ENCODE results near the gene CMSS1.
"Not testable (repeated sequence)": the region's sequence is repeated elsewhere in the genome, so short reads cannot be mapped to it uniquely, and the experiment has no call there.

Gene CMSS1

DNA sequence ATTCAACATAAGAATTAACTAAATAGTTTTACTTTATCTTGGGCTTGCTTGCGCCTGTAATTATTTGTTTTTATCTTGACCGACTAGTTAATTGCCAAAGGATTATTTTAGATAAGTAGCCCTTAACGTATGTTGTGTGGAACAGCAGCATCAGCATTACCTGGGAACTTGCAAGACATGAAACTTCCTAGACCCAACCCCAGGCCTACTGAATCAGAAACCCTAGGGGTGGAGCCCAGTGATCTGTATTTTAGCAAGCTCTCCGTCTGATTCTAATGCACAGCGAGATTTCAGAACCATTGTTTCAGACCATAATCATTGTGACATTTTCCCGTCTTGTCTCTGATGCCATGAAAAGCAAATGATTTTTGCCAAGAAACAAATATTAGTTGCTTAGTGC, 265.5 kb downstream of the CMSS1 start:
- no peak for DNase-seq (ENCODE audit: low spot score)

DNA sequence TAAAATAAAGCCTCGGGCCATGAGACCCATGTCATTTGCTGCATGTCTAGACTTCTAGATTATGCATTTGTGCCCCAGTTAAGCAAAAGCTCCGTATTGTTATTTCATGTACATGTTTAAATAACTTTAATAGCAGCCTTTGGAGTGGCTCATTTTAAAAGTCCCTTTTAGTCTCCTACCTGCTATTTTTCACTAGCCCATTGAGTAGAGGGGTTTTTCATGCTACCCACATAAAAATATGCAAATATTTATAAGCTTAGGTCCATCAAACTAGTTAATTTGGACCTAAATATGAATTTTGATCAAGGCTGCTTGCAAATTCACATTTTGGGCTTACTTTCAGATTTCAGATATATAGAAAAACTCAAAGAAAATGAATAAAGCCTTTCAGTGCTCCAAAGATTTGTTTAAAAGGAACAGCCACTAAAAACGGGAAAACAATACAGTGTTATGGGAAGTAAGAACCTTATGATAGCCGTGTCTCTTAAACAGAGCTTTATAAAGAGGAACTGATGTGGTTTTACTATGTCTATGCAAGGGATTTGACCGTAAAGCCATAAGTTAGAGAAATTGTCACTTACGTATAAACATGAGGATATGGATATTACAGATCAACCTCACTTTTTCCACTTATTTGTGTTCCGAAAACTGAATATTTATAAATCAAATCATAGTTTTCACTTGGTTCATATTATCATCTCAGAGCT, 266.6 kb downstream of the CMSS1 start:
- no peak for DNase-seq (ENCODE audit: low spot score)

DNA sequence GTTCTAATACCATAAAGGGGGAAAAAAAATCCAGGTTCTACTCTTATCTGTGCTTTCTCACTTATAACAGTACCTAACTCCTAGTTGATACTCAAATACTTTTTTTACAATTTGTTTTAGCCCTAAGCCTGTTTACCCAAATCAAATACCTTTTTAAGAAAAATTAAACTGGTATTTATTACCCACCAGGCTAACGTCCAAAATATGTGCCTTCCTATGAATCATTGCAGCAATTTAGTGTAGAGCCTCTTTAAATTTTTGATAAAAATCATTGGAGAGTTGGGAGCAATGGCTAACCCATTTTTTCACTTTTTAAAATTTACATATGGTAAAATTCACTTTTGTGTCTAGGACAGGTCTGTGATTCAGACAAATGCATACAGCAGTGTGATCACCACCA, 268.7 kb downstream of the CMSS1 start:
- DNase-seq (ENCODE audit: low spot score), result no peak

- DNase-seq (ENCODE audit: low spot score), result peak; percentile 4
These were observed 269.5 kb downstream of the CMSS1 start for GRCh38 chr3:100087198-100087597.

- no peak for DNase-seq (ENCODE audit: low spot score)
These were observed 271.2 kb downstream of the CMSS1 start for GRCh38 chr3:100088735-100089368.

DNA sequence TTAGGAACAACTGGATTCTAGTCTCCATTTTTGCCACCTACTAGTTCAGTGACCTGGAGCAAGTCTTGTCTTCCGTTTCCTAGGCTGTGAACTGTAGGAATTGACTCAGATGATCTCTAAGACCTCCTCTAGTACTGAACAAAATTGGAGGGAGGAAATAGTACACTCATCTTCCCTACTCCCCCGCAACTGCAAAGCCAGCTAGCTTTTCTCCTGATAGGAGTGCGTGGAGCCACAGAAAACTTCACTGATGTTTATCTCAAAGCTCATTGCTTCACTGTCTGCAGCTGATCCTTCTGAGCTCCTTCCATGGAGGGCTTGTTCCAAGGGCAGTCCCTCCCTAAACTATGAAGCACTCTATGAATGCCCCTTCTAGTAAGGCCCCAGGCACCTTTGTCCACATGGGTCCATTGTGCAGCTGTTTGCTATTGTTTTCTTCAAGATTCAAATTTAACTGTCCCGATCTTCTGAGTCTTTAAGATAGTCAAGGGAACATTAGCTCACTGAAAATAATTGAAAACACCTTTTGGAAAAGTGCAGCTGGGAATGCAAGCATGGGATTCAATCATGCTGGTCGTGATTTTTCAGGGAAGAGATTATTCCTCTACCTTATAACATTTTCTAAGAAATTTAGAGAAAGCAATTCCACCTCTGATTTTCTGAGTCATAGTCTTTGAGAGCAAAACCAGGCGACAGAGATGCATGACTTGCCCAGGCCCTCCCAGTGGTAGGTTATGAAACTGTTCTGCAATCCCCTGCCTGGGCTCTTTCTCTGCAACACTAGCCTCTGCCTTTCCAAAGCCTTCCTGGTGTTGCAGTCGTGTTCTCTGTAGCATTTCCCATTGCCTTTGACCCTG, 272.4 kb downstream of the CMSS1 start:
- DNase-seq (ENCODE audit: low spot score), result no peak

GRCh38 chr3:100090669-100091005, 273.0 kb downstream of the CMSS1 start:
- DNase-seq (ENCODE audit: low spot score), result no peak

GRCh38 chr3:100093831-100094230, 276.2 kb downstream of the CMSS1 start:
- no peak for DNase-seq (ENCODE audit: low spot score)

GRCh38 chr3:100096286-100096685, 278.6 kb downstream of the CMSS1 start:
- not testable (repeated sequence) for DNase-seq (ENCODE audit: low spot score)

DNA sequence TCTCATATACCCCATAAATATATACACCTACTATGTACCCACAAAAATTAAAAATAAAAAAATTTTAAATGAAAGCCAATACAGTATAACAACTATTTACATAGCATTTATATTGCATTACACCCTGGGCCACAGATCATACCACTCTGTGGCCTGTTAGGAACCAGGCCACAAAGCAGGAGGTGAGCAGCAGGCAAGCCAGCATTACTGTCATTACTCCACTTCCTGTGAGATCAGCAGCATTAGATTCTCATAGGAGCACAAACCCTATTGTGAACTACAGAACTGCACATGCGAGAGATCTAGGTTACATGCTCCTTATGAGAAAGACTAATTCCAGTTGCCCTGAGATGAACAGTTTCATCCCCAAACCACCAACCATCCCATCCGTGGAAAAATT, 279.2 kb downstream of the CMSS1 start:
- no peak for DNase-seq (ENCODE audit: low spot score)

- no peak for DNase-seq (ENCODE audit: low spot score)
These were observed 280.5 kb downstream of the CMSS1 start for GRCh38 chr3:100097919-100098783.

DNA sequence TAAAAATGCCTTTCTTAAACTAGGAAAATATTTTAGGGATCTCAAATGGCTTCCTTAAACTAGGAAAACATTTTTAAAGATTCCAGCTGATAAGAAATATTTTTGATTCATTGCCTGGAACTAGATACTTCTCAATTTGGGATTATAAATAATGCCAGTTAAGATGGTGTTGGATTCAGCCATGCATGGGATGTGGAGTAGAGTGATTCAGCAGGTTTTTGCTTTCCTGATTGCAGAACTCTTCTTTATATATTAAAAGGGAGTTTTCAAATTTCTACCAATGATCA, 281.1 kb downstream of the CMSS1 start:
- DNase-seq (ENCODE audit: low spot score), result no peak

GRCh38 chr3:100099621-100100020, 282.0 kb downstream of the CMSS1 start:
- no peak for DNase-seq (ENCODE audit: low spot score)

- DNase-seq (ENCODE audit: low spot score), result no peak
These were observed 282.8 kb downstream of the CMSS1 start for GRCh38 chr3:100100425-100100824.

- DNase-seq (ENCODE audit: low spot score), result no peak
These were observed 285.1 kb downstream of the CMSS1 start for GRCh38 chr3:100102757-100103156.

DNA sequence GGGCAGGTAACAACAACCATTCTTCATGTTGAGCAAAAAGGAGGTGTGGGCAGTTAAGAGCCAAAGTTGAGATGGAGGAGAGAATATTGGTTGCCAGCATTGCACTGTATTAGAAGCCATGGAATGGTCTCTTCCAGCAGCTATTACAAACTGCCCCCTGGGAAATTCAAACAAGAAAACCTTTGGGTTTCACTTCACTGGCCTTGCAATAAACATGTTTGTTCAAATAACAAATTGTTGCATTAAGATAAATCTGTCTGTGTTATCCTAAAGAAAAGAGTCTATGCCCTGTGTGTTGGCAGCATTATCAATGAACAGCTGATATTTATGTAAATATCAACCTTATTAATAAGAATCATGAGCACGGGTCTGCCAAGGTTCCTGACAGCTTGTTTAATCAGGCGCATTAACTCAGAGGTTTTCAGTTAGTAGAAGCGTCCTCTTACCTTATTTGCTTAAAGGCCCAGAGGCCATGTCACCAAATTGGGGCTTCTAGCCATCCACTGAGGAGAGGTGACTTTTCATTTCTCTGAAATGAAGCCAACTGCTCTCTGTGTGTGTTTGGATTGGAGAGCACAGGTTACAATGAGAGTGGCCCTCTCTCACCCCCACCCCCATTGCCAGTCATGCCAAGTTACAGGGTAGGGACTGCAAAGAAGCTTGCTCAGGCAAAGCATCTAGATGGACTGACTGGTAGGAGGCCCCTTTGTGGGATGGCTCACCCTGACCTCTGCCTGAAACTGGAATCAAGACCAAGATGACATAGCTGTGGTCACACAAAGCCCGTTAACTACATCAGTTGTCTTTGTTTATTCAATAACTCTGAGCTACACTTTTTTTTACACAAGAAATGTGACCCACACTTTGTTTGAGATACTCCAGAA, 286.1 kb downstream of the CMSS1 start:
- DNase-seq (ENCODE audit: low spot score), result peak; percentile 7

DNA sequence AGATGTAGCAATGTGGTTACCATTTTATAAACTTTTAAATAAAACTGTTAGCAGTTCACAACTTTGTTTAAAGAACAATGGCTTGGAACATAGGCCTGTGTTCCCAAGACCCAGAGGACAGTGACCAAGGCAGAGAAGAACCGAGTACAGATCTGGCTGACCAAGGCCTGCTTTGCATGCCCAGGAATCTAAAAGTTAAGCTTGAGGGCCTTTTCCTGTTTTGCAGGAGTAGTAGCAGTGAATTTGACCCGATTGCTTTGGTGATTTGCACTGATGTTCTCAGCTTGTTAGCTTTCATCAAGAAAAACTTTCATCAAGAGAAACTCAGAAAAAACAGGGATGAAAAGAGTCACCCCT, 286.8 kb downstream of the CMSS1 start:
- no peak for DNase-seq (ENCODE audit: low spot score)

DNA sequence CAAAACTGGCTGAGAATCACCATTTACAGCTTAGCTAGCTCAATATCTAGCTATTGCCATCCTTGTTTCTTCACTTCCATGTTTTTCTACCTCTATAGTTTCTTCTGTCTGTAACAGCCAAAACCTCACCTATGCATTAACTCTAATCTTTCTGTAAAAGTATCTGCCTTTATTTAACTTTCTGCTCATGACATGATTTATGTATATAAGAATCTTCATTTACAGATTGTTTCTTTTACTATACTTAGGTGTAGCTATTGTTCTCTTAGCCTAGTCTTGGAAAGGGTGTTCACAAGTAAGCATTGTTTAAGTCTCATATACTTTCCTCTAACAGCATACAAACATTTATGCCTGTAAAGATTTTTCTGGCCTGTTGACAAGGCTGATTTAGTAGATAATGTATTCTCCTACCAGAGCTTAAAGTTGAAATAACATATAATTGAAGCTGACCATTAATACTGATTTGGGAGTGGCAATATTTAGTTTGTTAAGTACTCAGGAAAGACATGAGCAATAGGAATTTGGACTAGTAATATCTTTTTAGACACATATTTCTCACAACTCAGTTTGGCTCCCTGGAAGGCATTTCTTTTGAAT, 287.3 kb downstream of the CMSS1 start:
- no peak for DNase-seq (ENCODE audit: low spot score)

DNA sequence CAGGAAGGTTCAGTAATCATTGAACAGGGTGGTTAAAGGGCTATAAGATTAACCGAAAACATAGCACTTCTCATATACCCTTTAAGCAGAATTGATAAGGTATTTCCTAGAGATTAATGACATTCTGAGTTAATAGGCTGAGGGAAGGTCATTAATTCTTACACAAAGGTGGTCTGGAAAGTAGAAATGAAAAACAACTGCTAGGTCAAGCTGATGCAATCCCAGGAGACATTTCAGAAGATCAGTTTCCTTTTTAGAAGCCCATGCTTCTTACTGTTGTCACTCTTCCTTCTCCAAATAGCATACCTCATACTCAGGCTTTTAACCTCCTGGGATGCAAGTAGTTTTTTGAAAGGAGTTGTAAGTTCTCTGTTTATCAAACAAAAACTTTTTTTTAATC, 287.8 kb downstream of the CMSS1 start:
- DNase-seq (ENCODE audit: low spot score), result no peak

GRCh38 chr3:100106094-100106493, 288.4 kb downstream of the CMSS1 start:
- no peak for DNase-seq (ENCODE audit: low spot score)

- peak; percentile 5 for DNase-seq (ENCODE audit: low spot score)
These were observed 289.0 kb downstream of the CMSS1 start for GRCh38 chr3:100106531-100107141.

Measured in SW480 (cell line).